T47D (cell line): ENCODE measurements around the gene SV2C.
"Not testable (repeated sequence)": the region's sequence is repeated elsewhere in the genome, so short reads cannot be mapped to it uniquely, and the experiment has no call there.

Experiments
- DNase-seq, 2 experiments: peaks; one replicate each; pipeline versions ENCODE4 v3.0.0 to v3.0.0-alpha.2; 2011 to 2012; ENCODE audit warnings: low read depth in 1 of 2, low spot score in 1 of 2
- JUND ChIP-seq: IDR thresholded peaks from 2 replicates; pipeline ENCODE4 v1.6.1; 2012; ENCODE audit warnings: low read depth
- in situ Hi-C: cut with HindIII; loops from 2 replicates; pipeline ENCODE4 v1.10.0; 2016; ENCODE audit warnings: low sequenced_read_pairs, low pct_unique_long_range_greater_than_20kb

SV2C gene

GRCh38 chr5:76298852-76299251, 215.7 kb downstream of the SV2C start:
- DNase-seq, result no peak
- in situ Hi-C loops, result no loop called here
- no peak for TF ChIP-seq JUND

- in situ Hi-C loops, result no loop called here
- no peak for TF ChIP-seq JUND
- DNase-seq, result no peak
Observed at GRCh38 chr5:76299592-76299991, 216.4 kb downstream of the SV2C start.

- DNase-seq, in situ Hi-C loops: not testable (repeated sequence)
Observed at GRCh38 chr5:76301932-76302331, 218.7 kb downstream of the SV2C start.

GRCh38 chr5:76302661-76303060, 219.5 kb downstream of the SV2C start:
- in situ Hi-C loops, DNase-seq: not testable (repeated sequence)

GRCh38 chr5:76303921-76304320, 220.7 kb downstream of the SV2C start:
- in situ Hi-C loops, result no loop called here
- peak in 1 of 2 experiments; percentile 15 for DNase-seq
- no peak for TF ChIP-seq JUND

GRCh38 chr5:76305269-76305668, 222.1 kb downstream of the SV2C start:
- in situ Hi-C loops, result no loop called here
- DNase-seq, result no peak
- no peak for TF ChIP-seq JUND

- DNase-seq, result no peak
- in situ Hi-C loops, result no loop called here
- no peak for TF ChIP-seq JUND
Observed at GRCh38 chr5:76305775-76306174, 222.6 kb downstream of the SV2C start.

GRCh38 chr5:76310208-76310607, 227.0 kb downstream of the SV2C start:
- in situ Hi-C loops, result no loop called here
- DNase-seq, result no peak
- no peak for TF ChIP-seq JUND

- no peak for DNase-seq
- TF ChIP-seq JUND, result no peak
- in situ Hi-C loops, result no loop called here
Observed at GRCh38 chr5:76312783-76313182, 229.6 kb downstream of the SV2C start.

- no peak for DNase-seq
- no peak for TF ChIP-seq JUND
- in situ Hi-C loops, result no loop called here
Observed at GRCh38 chr5:76314643-76315042, 231.5 kb downstream of the SV2C start.

GRCh38 chr5:76319673-76320072, 236.5 kb downstream of the SV2C start:
- TF ChIP-seq JUND, result no peak
- in situ Hi-C loops, result no loop called here
- DNase-seq, result no peak

- in situ Hi-C loops, DNase-seq: not testable (repeated sequence)
Observed at GRCh38 chr5:76323494-76323893, 240.3 kb downstream of the SV2C start.

GRCh38 chr5:76325326-76325725, 242.1 kb downstream of the SV2C start:
- in situ Hi-C loops, result no loop called here
- no peak for DNase-seq
- TF ChIP-seq JUND, result no peak

- in situ Hi-C loops, result no loop called here
- DNase-seq, result no peak
- no peak for TF ChIP-seq JUND
Observed at GRCh38 chr5:76325876-76326491, 242.8 kb downstream of the SV2C start.
